GM18867 (cell line): ENCODE measurements around the gene ESRRB.

Experiments
- ATAC-seq: cut with Tn5 transposase; IDR thresholded peaks from one replicate; pipeline ENCODE4 v1.9.1; 2021; ENCODE audit warnings: mild to moderate bottlenecking, moderate library complexity; ENCODE audit not compliant: unreplicated experiment

Gene ESRRB

GRCh38 chr14:76491172-76491930, 115.4 kb downstream of the ESRRB start:
- no peak for ATAC-seq

DNA sequence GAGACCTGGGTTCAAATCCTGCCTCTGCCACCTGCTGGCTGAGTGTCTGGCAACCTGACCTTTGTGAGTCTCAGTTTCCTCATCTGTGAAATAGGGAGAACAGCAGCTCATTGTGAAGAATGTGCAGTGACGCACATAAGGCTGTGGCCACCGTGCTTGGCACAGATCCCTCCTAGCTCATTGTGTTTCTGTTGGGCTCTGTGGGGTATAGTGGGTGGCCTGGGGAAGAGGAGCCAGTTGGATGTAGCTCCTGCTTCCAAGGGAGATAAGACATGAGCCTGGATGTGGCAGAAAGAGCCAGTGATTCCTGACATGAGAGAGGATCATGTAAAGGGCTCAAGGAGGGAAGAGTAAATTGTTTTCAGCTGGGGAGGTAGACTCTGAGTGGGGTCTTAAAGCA, 120.0 kb downstream of the ESRRB start:
- no peak for ATAC-seq

DNA sequence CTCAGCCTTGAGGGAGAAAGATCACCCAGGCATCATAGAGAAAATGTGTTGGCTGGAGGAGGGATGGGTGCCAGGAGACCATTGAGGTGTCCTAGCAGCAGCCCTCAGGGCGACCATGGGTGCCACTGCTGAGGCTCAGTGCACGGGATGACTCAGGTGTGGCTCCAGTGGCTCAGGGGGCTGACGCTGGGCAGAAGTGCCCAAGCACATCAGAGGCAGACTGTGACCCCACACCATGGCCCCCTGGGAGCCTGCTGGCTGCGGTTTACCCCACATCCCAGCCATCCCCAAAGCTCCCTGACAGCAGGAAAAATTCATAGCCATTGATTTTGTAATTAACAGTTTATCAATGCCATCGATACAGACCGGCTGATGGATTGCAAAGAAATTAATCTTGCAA, 120.7 kb downstream of the ESRRB start:
- ATAC-seq: no peak

DNA sequence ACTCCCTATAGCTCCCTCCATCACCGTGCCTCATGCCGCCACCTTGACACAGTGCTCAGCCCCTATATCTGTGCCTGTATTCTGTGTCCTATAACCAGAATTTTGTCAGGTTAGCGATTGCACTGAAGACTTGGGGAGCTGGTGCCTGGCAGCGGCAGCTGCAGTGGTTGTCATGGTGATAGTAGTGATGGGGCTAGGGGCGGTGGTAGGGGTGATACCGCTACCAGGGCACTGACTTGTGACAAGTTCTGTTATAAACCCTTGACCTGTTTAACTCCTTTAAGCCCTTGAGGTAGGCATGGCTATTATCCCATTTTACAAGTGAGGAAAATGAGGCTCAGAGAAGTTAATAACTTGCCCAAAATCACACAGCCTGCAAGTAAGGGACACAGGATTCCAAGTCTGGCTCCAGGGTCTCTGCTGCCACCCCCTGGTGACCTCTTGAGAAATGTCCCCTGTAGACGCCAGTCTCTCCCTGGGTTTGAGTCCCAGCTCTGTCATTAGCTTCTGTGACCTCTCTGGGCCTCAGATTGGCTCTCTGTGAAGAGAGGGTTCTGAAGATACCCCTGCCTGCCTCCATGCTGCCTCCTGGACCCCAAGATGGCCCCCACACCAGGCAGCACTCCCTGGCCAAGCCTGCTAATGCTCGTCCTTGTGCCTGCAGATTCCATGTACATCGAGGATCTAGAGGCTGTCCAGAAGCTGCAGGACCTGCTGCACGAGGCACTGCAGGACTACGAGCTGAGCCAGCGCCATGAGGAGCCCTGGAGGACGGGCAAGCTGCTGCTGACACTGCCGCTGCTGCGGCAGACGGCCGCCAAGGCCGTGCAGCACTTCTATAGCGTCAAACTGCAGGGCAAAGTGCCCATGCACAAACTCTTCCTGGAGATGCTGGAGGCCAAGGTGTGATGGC, 121.9 kb downstream of the ESRRB start:
- ATAC-seq: no peak

GRCh38 chr14:76498463-76498935, 122.6 kb downstream of the ESRRB start:
- no peak for ATAC-seq

GRCh38 chr14:76498976-76499375, 123.0 kb downstream of the ESRRB start:
- no peak for ATAC-seq

DNA sequence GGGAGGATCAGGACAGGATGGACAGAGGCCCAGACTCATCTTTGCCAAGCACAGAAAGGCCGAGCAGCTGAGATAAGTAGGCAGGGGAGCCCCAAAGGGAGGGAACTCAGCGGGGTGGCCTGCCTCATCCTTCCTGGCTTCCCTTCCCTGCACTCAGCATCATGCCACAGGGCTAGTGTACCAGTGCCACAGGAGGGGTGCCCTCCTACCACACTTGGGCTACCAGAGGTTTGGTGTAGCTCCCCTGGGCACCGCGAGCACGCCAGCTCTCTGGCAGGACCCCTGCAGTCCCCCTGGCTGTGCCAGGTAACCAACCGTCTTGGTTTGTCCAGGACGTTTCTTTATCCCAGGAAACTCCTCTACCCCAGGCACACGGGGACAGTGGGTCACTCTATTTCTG, 123.5 kb downstream of the ESRRB start:
- ATAC-seq: no peak

DNA sequence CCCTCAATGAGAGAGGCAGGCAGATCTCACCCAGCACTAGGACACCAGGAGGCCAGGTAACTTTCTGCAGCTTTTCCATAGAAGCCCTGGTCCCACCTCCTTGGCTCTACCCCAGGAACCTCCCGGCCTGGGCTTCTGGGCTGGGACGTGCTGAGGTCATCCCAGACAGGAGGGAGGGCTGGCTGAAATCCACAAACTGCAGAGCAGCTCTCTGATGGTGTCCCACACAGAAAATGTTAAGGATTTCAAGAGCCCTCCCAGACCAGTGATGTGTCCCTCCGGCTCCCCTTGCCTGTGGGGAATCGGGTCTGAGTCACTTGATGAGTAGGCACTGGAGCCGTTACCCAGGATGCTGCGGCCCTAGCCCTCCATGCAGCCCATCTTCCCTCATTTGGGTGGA, 124.1 kb downstream of the ESRRB start:
- ATAC-seq: no peak

DNA sequence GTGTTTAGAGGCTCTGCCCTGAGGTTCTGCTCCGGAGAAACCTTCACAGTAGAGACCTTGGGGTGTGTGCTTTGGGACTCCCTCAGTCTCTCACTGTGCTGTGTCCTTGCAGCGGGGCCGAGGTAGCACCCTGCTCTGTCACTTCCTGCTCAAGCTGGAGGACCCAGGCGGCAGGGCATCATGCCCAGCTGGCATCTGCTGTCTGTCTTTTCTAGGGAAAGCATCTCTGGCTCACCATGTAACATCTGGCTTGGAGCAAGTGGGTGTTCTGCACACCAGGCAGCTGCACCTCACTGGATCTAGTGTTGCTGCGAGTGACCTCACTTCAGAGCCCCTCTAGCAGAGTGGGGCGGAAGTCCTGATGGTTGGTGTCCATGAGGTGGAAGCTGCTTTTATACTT, 124.5 kb downstream of the ESRRB start:
- ATAC-seq: no peak

- no peak for ATAC-seq
Observed at GRCh38 chr14:76501156-76501720, 125.3 kb downstream of the ESRRB start.

- no peak for ATAC-seq
Observed at GRCh38 chr14:76502219-76502618, 126.3 kb downstream of the ESRRB start.

GRCh38 chr14:76502638-76503037, 126.7 kb downstream of the ESRRB start:
- peak; percentile 66 for ATAC-seq

DNA sequence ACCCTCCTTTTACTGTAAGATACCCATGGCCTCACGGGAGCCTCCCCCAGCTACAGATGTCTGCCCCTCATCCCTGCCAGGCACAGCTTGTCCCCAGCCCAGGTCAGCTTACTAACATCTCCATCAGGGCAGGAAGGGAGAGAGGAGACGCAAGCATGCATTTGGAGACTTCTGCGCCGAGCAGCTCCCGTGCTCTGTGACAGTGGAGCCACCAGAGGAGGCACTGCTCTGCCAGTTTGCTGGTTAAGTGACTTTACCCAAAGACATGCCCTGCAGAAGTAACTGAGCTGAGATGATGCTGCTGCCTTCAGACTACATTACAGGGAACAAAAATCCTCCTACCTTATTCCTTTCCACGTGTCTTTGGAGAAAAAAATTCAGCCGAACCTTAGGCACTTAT, 133.4 kb downstream of the ESRRB start:
- ATAC-seq: no peak

DNA sequence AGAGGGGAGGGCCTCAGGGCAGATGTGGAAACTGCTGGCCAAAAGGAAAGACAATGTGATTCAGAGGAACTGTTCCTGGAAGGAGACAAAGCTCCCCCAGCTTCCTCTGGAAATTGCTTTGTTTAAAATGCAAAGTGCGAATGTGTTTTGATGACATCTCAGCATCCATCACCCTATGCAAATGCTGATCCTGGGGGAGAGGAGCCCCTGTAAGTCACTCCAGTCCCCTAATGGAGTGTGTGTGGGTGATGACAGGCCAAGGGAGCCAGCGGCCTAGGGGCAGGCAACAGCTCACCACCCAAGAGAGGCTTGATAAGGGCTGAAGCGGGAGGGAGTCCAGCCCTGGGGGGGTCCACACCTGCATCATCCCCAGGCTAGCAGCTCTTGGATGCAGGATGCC, 134.2 kb downstream of the ESRRB start:
- no peak for ATAC-seq

DNA sequence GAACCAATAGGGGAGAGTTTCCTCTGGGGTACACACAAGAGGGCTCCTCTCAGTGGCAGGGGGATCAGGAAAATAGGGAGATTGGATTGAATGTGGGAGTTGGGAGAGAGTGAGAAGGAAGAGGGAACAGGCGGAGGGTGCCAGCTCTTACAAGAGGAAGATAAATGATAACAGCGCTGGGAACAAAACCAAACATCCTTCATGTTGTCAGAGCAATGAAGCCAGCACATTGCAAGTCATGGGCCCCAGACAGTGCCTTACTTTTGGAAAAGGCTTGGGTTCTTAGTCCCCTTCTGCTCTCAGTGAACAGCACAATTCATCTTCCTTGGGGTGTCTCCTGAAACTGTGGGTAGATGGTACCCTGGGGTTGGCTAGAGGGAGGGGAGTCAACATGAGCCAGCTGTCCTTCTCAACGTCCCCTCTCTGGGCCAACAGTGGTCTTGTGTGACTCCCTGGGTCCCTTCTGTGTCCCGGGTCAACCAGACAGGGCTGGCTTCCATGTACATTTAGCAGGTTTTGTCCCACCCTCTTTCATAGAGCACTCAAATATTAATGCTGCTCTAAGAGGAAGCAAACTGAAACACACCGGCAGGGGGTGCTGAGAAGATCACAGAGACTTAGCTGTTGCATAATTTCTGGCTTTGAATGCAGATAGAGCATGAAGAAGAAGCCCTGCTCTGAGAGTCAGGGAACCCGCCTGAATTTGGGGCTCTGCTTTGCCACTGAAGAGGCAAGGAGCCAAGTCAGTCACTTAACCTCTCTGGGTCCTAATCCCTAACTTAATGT, 138.5 kb downstream of the ESRRB start:
- no peak for ATAC-seq

GRCh38 chr14:76516884-76517283, 140.9 kb downstream of the ESRRB start:
- no peak for ATAC-seq

DNA sequence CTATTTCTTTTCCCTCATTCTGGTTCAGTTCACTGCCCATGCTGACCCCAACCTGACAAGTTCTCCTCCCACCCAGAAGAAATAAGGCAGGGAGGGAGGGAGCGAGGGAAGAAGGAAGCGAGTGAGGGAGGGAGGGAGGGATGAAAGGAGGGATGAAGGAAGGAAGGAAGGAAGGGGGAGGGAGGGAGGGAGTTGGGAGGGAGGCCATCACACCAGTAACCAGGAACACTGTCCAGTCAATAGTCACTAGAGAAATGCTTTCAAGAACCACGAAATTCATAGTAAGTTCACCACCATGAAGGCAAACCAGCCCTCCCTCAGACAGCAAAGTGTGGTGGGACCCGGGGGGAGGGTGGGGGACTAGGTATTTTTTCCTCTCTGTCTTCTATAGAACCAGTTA, 142.4 kb downstream of the ESRRB start:
- ATAC-seq: no peak

GRCh38 chr14:76525106-76525821, 149.3 kb downstream of the ESRRB start:
- ATAC-seq: no peak

- ATAC-seq: no peak
Observed at GRCh38 chr14:76531085-76531484, 155.1 kb downstream of the ESRRB start.

DNA sequence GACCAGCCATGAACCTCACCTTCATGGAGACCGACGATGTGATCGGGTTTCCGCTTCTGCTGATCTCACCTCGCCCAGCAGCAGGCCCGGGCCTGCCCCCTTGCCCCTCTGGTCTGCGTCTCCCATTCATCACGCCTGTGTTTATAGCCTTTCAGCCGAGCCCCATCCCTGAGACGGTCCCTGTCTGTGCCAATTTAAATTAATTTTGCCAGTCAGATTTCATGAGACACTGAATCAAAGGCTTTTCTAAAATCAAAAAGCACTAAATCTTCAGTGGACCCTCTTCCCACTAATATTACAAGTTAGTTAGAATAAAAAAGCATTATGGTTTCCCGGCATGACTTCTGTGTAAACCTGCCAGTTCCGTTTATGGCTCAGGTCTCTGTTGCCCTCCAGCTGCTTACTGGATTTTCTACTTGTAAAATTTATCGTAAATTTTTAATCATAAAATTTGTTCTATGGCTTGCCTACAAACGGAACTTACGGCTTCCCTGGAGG, 155.9 kb downstream of the ESRRB start:
- no peak for ATAC-seq
